ENCODE data around the gene MKI67. TPM values are rescaled to one million over a fixed set of nuclear protein-coding genes. Genes with fewer than 3 reads are reported as not detected.

Gene MKI67
- total RNA-seq, 2 donors from 2014 or later: 74.8 to 90.5 TPM

GRCh38 chr10:128059266-128059981 is 66.8 kb downstream of the MKI67 start:
- WGBS, 2 experiments (ENCODE audit: insufficient coverage in 1 of 2, insufficient read length in 1 of 2): 85 to 92% methylated on average over 6 to 15 of the region's 15 CpGs
- Histone ChIP-seq H3K9ac (ENCODE audit: extremely low read depth, low read length, poor library complexity, severe bottlenecking) (no peak overlapping the region), H3K27ac (ENCODE audit: low read depth, low read length) (no peak overlapping the region), H3K27me3 (ENCODE audit: control insufficient read depth, insufficient read depth, low read length, poor library complexity, severe bottlenecking) (peaks cover 2% of the 10 kb centered on the region), H3K4me1 (ENCODE audit: control insufficient read depth, insufficient read depth, low read length) (peaks cover 17% of the 10 kb centered on the region), H3K4me3 (ENCODE audit: low read length) (no peak overlapping the region), H3K9me3 (ENCODE audit: control insufficient read depth, low read length) (no peaks in the 10 kb centered on the region), H3K36me3 (ENCODE audit: control insufficient read depth, insufficient read depth, low read length) (no peaks in the 10 kb centered on the region)
- DNase-seq: no peak
- Mint-ChIP-seq H3K36me3 (ENCODE audit: low read depth) (no peaks in the 10 kb centered on the region), H3K4me1 (peaks cover 21% of the 10 kb centered on the region), H3K4me3 (no peak overlapping the region), H3K27ac (no peak overlapping the region), H3K27me3 (ENCODE audit: insufficient read depth) (peaks cover 5% of the 10 kb centered on the region), H3K9me3 (no peaks in the 10 kb centered on the region)
- TF ChIP-seq CTCF (conservative IDR thresholded peaks at IDR 0.05): no peak

DNA sequence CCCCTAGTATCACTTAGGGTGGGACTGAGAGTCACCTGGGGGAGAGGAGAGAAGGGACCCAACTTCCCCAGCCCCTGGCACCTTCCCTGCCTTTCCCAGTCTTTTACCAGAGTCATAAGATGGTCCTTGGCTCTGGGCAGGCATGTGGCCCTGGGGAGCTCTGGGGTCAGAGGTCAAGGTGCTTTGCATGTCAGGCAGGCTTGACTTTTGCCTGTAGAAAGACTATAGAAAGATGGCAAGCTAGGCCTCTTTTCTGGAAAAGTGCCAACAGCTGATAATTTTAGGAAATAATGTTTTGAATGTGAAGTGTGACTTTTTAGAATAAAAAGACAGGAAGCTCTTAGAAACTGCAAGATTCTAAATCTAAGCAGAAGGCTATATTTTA is 67.5 kb downstream of the MKI67 start:
- Mint-ChIP-seq H3K9me3 (no peaks in the 10 kb centered on the region), H3K27me3 (ENCODE audit: insufficient read depth) (peaks cover 3% of the 10 kb centered on the region), H3K4me3 (no peak overlapping the region), H3K4me1 (peaks cover 19% of the 10 kb centered on the region), H3K27ac (no peak overlapping the region), H3K36me3 (ENCODE audit: low read depth) (no peaks in the 10 kb centered on the region)
- peaks cover 15% of the 10 kb centered on the region for H3K4me1 ChIP-seq (ENCODE audit: control insufficient read depth, insufficient read depth, low read length)
- H3K36me3 ChIP-seq (ENCODE audit: control insufficient read depth, insufficient read depth, low read length): no peaks in the 10 kb centered on the region
- no peaks in the 10 kb centered on the region for H3K9me3 ChIP-seq (ENCODE audit: control insufficient read depth, low read length)
- H3K27me3 ChIP-seq (ENCODE audit: control insufficient read depth, insufficient read depth, low read length, poor library complexity, severe bottlenecking): no peaks in the 10 kb centered on the region
- H3K4me3 ChIP-seq (ENCODE audit: low read length): no peak overlapping the region
- no peak overlapping the region for H3K9ac ChIP-seq (ENCODE audit: extremely low read depth, low read length, poor library complexity, severe bottlenecking)
- H3K27ac ChIP-seq (ENCODE audit: low read depth, low read length): no peak overlapping the region
- TF ChIP-seq CTCF (conservative IDR thresholded peaks at IDR 0.05): no peak
- DNase-seq: no peak

GRCh38 chr10:128058106-128058749 is 68.0 kb downstream of the MKI67 start:
- no peaks in the 10 kb centered on the region for H3K27me3 ChIP-seq (ENCODE audit: control insufficient read depth, insufficient read depth, low read length, poor library complexity, severe bottlenecking)
- Mint-ChIP-seq H3K4me3 (no peak overlapping the region), H3K27me3 (ENCODE audit: insufficient read depth) (peaks cover 3% of the 10 kb centered on the region), H3K36me3 (ENCODE audit: low read depth) (no peaks in the 10 kb centered on the region), H3K9me3 (no peaks in the 10 kb centered on the region), H3K27ac (no peak overlapping the region), H3K4me1 (peaks cover 14% of the 10 kb centered on the region)
- no peak for DNase-seq
- 89 to 100% methylated on average over 6 to 9 of the region's 9 CpGs for WGBS, 2 experiments (ENCODE audit: insufficient coverage in 1 of 2, insufficient read length in 1 of 2)
- H3K36me3 ChIP-seq (ENCODE audit: control insufficient read depth, insufficient read depth, low read length): no peaks in the 10 kb centered on the region
- H3K27ac ChIP-seq (ENCODE audit: low read depth, low read length): no peak overlapping the region
- no peak overlapping the region for H3K9ac ChIP-seq (ENCODE audit: extremely low read depth, low read length, poor library complexity, severe bottlenecking)
- no peak overlapping the region for H3K4me3 ChIP-seq (ENCODE audit: low read length)
- peaks cover 11% of the 10 kb centered on the region for H3K4me1 ChIP-seq (ENCODE audit: control insufficient read depth, insufficient read depth, low read length)
- TF ChIP-seq CTCF (conservative IDR thresholded peaks at IDR 0.05): no peak
- H3K9me3 ChIP-seq (ENCODE audit: control insufficient read depth, low read length): no peaks in the 10 kb centered on the region

All from endodermal cell (in vitro differentiated cells).